Activated naive CD4-positive, alpha-beta T cell (primary cell): Measurements from ENCODE around the gene RPS10.
"Not testable (repeated sequence)": the region's sequence is repeated elsewhere in the genome, so short reads cannot be mapped to it uniquely, and the experiment has no call there.

Source experiments
- DNase-seq, 4 experiments: peaks; one replicate each; lab custom pipeline; 2025; lab: John Stamatoyannopoulos, UW

The RPS10 gene

GRCh38 chr6:34447910-34448309 lies 22.0 kb upstream of the RPS10 start:
- DNase-seq, result no peak

- no peak for DNase-seq
Observed at GRCh38 chr6:34447386-34447785, 21.5 kb upstream of the RPS10 start.

- DNase-seq, result no peak
Observed at GRCh38 chr6:34445313-34445860, 19.5 kb upstream of the RPS10 start.

- DNase-seq, result no peak
Observed at GRCh38 chr6:34441526-34441925, 15.7 kb upstream of the RPS10 start.

GRCh38 chr6:34439442-34439841 lies 13.6 kb upstream of the RPS10 start:
- DNase-seq, result no peak

- DNase-seq, result no peak
Observed at GRCh38 chr6:34438705-34439104, 12.8 kb upstream of the RPS10 start.

- DNase-seq, result no peak
Observed at GRCh38 chr6:34437644-34437970, 11.7 kb upstream of the RPS10 start.

- DNase-seq, result no peak
Observed at GRCh38 chr6:34436803-34437643, 11.2 kb upstream of the RPS10 start.

- no peak for DNase-seq
Observed at GRCh38 chr6:34435916-34436315, 10.0 kb upstream of the RPS10 start.

GRCh38 chr6:34425132-34425497 lies 754 bp downstream of the RPS10 start:
- no peak for DNase-seq

GRCh38 chr6:34424200-34425131 lies 1.4 kb downstream of the RPS10 start:
- no peak for DNase-seq

- no peak for DNase-seq
Observed at GRCh38 chr6:34423254-34423653, 2.6 kb downstream of the RPS10 start.

GRCh38 chr6:34418367-34418766 lies 7.5 kb downstream of the RPS10 start:
- no peak for DNase-seq

- no peak for DNase-seq
Observed at GRCh38 chr6:34416877-34417371, 8.9 kb downstream of the RPS10 start.

- DNase-seq, result no peak
Observed at GRCh38 chr6:34414999-34415858, 10.6 kb downstream of the RPS10 start.

GRCh38 chr6:34412643-34413214 lies 13.1 kb downstream of the RPS10 start:
- DNase-seq, result no peak

GRCh38 chr6:34412016-34412415 lies 13.9 kb downstream of the RPS10 start:
- no peak for DNase-seq

- not testable (repeated sequence) for DNase-seq
Observed at GRCh38 chr6:34407915-34408314, 18.0 kb downstream of the RPS10 start.

- DNase-seq, result no peak
Observed at GRCh38 chr6:34396518-34396917, 29.4 kb downstream of the RPS10 start.

- DNase-seq, result no peak
Observed at GRCh38 chr6:34393966-34394305, 31.9 kb downstream of the RPS10 start.

GRCh38 chr6:34393191-34393965 lies 32.5 kb downstream of the RPS10 start:
- no peak for DNase-seq
